GM19467 (cell line): ENCODE results near the gene CFAP69.
A peak's percentile ranks its signal among the peaks of the same experiment; 100 is the strongest.
"Not testable (repeated sequence)": the region's sequence is repeated elsewhere in the genome, so short reads cannot be mapped to it uniquely, and the experiment has no call there.

Experiments used
- ATAC-seq: cut with Tn5 transposase; IDR thresholded peaks from one replicate; pipeline ENCODE4 v1.9.1; 2021; ENCODE audit warnings: mild to moderate bottlenecking, moderate library complexity; ENCODE audit not compliant: unreplicated experiment

The CFAP69 gene

GRCh38 chr7:90337106-90337505 is 92.1 kb downstream of the CFAP69 start:
- no peak for ATAC-seq

GRCh38 chr7:90345016-90345415 is 100.0 kb downstream of the CFAP69 start:
- ATAC-seq: no peak

DNA sequence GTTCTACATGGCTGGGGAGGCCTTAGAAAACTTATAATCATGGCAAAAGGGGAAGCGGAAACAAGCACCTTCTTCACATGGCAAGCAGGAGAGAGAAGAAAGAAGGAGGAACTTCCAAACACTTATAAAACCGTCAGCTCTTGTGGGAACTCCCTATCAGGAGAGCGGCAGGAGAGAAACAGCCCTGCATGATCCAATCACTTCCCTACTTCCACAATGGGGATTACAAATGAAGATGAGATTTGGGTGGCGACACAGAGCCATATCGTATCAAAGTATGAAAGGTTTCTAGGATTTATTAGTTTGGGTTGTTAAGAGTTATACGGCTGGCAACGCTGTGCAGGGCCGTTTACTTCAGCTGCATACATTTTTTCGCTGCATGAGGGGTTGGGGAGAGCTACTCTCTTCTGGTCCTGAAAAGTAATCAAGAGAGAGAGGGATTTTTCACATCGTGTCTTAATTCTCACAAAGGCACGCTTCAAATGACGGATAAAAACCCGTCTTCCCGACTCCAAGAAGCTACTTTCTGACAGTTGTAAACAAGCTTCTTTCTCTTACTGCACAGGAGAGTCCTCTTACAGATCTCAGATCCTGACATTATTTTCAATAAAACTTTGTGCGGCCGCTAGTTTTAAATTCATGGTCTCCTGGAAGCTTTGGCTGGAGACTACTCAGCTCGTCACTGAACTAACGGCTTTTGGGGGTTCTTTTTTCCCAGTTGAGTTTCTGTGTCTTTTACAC is 100.8 kb downstream of the CFAP69 start:
- peak; percentile 7 for ATAC-seq

- peak; percentile 99 for ATAC-seq
Observed at GRCh38 chr7:90346336-90347125, 101.6 kb downstream of the CFAP69 start, which contains the start of gene GTPBP10. Gene GTPBP10, plus strand, starts transcription at chr7:90346716. Its CDS starts 26 bp downstream, at chr7:90346742.

DNA sequence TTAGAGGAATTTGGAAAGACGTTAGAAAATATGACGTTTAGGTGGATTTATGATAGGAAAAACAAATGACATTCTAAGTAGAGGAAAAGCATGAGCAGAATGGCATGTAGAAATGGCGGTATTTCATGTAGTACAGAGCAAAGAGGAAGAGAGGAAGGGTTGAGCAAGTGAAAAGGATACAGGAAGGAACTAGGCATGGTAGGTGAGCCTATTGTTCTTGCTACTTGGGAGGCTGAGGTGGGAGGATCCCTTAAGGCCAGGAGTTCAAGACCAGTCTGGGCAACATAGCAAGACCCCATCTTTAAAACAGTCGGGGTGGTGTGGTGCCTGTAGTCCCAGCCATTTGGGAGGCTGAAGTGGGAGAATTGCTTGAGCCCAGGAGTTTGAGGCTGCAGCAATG is 102.8 kb downstream of the CFAP69 start:
- ATAC-seq: no peak

DNA sequence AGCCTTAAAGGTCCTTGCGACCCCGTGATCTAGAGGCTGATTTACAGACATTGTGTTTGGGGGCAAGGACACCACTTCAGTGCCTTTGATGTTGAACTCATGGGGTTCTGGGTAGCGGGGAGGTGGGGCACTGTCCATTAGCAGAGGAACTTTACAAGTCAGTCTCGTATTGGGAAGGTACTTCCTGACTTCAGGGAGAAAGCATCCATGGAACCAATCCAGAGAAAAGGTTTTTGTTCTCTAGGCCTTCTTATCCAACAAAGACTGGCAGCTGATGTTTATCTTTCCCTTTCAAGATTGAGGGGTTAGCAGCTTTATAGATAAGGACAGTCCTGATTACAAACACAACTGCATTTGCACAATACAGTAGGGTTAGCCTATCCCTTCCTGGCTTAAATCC is 104.3 kb downstream of the CFAP69 start:
- no peak for ATAC-seq

GRCh38 chr7:90350032-90350431 is 105.1 kb downstream of the CFAP69 start:
- not testable (repeated sequence) for ATAC-seq

DNA sequence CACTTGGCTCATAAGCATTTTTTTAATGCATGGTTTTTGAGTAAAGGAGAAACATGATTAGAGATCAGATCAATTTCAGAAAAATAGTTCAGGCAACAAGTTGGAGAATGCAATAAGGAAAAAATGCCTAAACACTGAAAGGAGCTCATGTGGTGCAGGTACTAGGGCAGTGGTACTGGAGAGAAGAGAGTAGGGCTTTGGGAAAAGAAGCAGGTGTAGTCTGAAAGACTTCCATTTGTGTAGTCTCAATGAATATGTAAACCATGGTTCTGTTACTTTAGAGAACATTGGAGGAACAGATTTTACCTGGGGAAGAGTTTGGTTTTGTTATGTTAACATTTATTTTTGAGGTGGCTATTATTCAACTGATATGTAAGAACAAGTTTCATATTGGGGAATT is 107.0 kb downstream of the CFAP69 start:
- ATAC-seq: no peak
